B cell (primary cell): Measurements from ENCODE around the gene HERPUD1. TPM values are rescaled to one million over a fixed set of nuclear protein-coding genes. Genes with fewer than 3 reads are reported as not detected.

ENCODE experiments used
- ATAC-seq: fragments of 200-7000 bp; cut with Tn5 transposase; one replicate; pipeline ENCODE4 v1.10.0; 2021; ENCODE audit warnings: low read depth, mild to moderate bottlenecking, moderate number of reproducible peaks, moderate library complexity
- CTCF ChIA-PET: fragments of 350-600 bp; sonication (Branson Sonifier 250); formaldehyde crosslinking; loops from one replicate; lab custom pipeline; 2021; ENCODE audit warnings: antibody characterized with exemption, inconsistent platforms; lab: Charles Lee
- POLR2A ChIA-PET: fragments of 350-600 bp; sonication (Branson Sonifier 250); formaldehyde crosslinking; loops from one replicate; lab custom pipeline; 2021; ENCODE audit warnings: antibody characterized with exemption; lab: Charles Lee
- DNase-seq: peaks from one replicate; pipeline ENCODE4 v3.0.0; 2013
- H2AFZ ChIP-seq: 2 replicates; pipeline ENCODE4 v1.6.1; 2012; ENCODE audit warnings: mild to moderate bottlenecking, low read depth, low read length; ENCODE audit not compliant: insufficient read depth, poor library complexity, severe bottlenecking
- H3K27ac ChIP-seq, 2 donors: 1 replicate in 1 of 2; 2 replicates in 1 of 2; pipeline ENCODE4 v1.5.1; 2012 to 2013; ENCODE audit warnings: low read length in 2 of 2, mild to moderate bottlenecking in 2 of 2, moderate library complexity in 1 of 2
- H3K27me3 ChIP-seq, 4 experiments: fragments of 200-600 bp in 1 of 4; sonication (generic) in 1 of 4; replicated peaks in 1 of 4; 1 replicate in 2 of 4; 2 replicates in 2 of 4; pipeline versions ENCODE4 v1.6.1 to v1.7.0; 2013 to 2016; ENCODE audit warnings: low read length in 3 of 4, mild to moderate bottlenecking in 2 of 4, mixed read lengths in 1 of 4, moderate library complexity in 1 of 4; ENCODE audit not compliant: insufficient read depth in 4 of 4, control insufficient read depth in 3 of 4; ENCODE audit errors: control extremely low read depth in 1 of 4
- H3K36me3 ChIP-seq, 2 experiments: replicated peaks in 1 of 2; 1 replicate in 1 of 2; 2 replicates in 1 of 2; pipeline versions ENCODE4 v1.6.1 to v1.7.1; 2013; ENCODE audit warnings: low read length in 1 of 2; ENCODE audit not compliant: insufficient read depth in 2 of 2, control insufficient read depth in 1 of 2; ENCODE audit errors: control extremely low read depth in 1 of 2, extremely low read depth in 1 of 2
- H3K4me1 ChIP-seq, 2 donors: fragments of 200-600 bp in 1 of 2; sonication (generic) in 1 of 2; 1 replicate in 1 of 2; 2 replicates in 1 of 2; pipeline versions ENCODE4 v1.5.1 to v1.6.1; 2013 to 2017; ENCODE audit warnings: low read length in 2 of 2; ENCODE audit not compliant: control insufficient read depth in 2 of 2, insufficient read depth in 2 of 2
- H3K4me2 ChIP-seq: replicated peaks from 2 replicates; pipeline ENCODE3; 2012; ENCODE audit warnings: mild to moderate bottlenecking, low read depth, low read length; ENCODE audit not compliant: poor library complexity, severe bottlenecking
- H3K4me3 ChIP-seq, 5 experiments: fragments of 200-600 bp in 1 of 5; sonication (generic) in 1 of 5; 1 replicate in 3 of 5; 2 replicates in 2 of 5; pipeline versions ENCODE4 v1.5.1 to v1.7.0; 2011 to 2016; ENCODE audit warnings: low read length in 4 of 5, mild to moderate bottlenecking in 4 of 5, low read depth in 2 of 5, control low read depth in 1 of 5, moderate library complexity in 1 of 5; ENCODE audit not compliant: insufficient read depth in 1 of 5; ENCODE audit errors: control extremely low read depth in 1 of 5, extremely low read depth in 1 of 5
- H3K79me2 ChIP-seq: fragments of 200-600 bp; sonication (generic); one replicate; pipeline ENCODE4 v1.6.0; 2016; ENCODE audit warnings: low read length; ENCODE audit not compliant: control insufficient read depth, insufficient read depth
- H3K9ac ChIP-seq: fragments of 200-600 bp; sonication (generic); 2 replicates; pipeline ENCODE4 v1.6.1; 2017; ENCODE audit warnings: mild to moderate bottlenecking, low read length, moderate library complexity
- H3K9me3 ChIP-seq, 3 donors: one replicate each; pipeline versions ENCODE4 v1.6.1 to v1.7.1; 2013; ENCODE audit warnings: low read length in 2 of 3; ENCODE audit not compliant: control insufficient read depth in 2 of 3, insufficient read depth in 1 of 3; ENCODE audit errors: control extremely low read depth in 1 of 3
- H4K20me1 ChIP-seq: 2 replicates; pipeline ENCODE4 v1.6.0; 2012; ENCODE audit warnings: mild to moderate bottlenecking, low read length; ENCODE audit not compliant: insufficient read depth, control insufficient read depth, poor library complexity, severe bottlenecking
- H3K27ac Mint-ChIP-seq: one replicate; pipeline ENCODE4 v1.8.0; 2021; ENCODE audit warnings: mixed read lengths
- H3K27me3 Mint-ChIP-seq: one replicate; pipeline ENCODE4 v1.8.0; 2021; ENCODE audit warnings: mixed read lengths
- H3K4me1 Mint-ChIP-seq: one replicate; pipeline ENCODE4 v1.8.0; 2021; ENCODE audit warnings: mixed read lengths
- H3K4me3 Mint-ChIP-seq: one replicate; pipeline ENCODE4 v1.8.0; 2021; ENCODE audit warnings: mixed read lengths
- H3K9me3 Mint-ChIP-seq: one replicate; pipeline ENCODE4 v1.8.0; 2022; ENCODE audit warnings: mixed read lengths; ENCODE audit not compliant: insufficient read depth
- CTCF ChIP-seq: fragments of 200-600 bp; IDR thresholded peaks from one replicate; pipeline ENCODE4 v1.8.0; 2022; ENCODE audit warnings: antibody characterized with exemption, mild to moderate bottlenecking
- EZH2 ChIP-seq: IDR thresholded peaks from 2 replicates; pipeline ENCODE4 v1.6.1; 2012; ENCODE audit warnings: borderline replicate concordance, low read depth, mild to moderate bottlenecking, moderate library complexity, low read length; ENCODE audit not compliant: insufficient read depth, poor library complexity, severe bottlenecking
- WGBS: methylation state at CpG from one replicate; pipeline ENCODE4 v1.1.5; 2013; ENCODE audit warnings: missing lambda C conversion rate; ENCODE audit not compliant: insufficient coverage; 5-methylcytosine and 5-hydroxymethylcytosine counted together
- intact Hi-C: fragments of 100-400 bp; cut with micrococcal nuclease; formaldehyde crosslinking; loops from one replicate; pipeline ENCODE4 v1.10.0; 2022
- polyA plus RNA-seq: library from polyadenylated mRNA; depleted of rRNA; stranded (reverse); fragments of >200 nt; gene quantifications from 2 replicates; pipeline ENCODE4 v1.2.3, GENCODE V29; 2012
- total RNA-seq, 2 donors: library from RNA; stranded (reverse); fragments of 120-200 nt in 1 of 2; gene quantifications; 1 replicate in 1 of 2; 2 replicates in 1 of 2; pipeline versions ENCODE4 v1.2.3 to v1.2.4, GENCODE V29; 2013 to 2022

Gene HERPUD1
- total and polyA plus RNA-seq, 2 donors (not counting 1 experiment from before 2014, with no cell fraction given): 273 to 1,041 TPM

- H3K4me1 Mint-ChIP-seq: peaks cover 78% of the 10 kb centered on the region
- H3K4me2 ChIP-seq: peak overlapping the region; percentile 71
- no peaks in the 10 kb centered on the region for H3K9me3 Mint-ChIP-seq
- H3K4me1 ChIP-seq: peaks cover 65 to 80% of the 10 kb centered on the region in 2 donors
- no peaks in the 10 kb centered on the region for H4K20me1 ChIP-seq
- H3K9me3 ChIP-seq: no peaks in the 10 kb centered on the region
- TF ChIP-seq CTCF (no peak), EZH2 (no peak)
- H3K9ac ChIP-seq: no peak overlapping the region
- peak overlapping the region; percentile 86 to 97 for H3K27ac ChIP-seq
- H3K4me3 Mint-ChIP-seq: peak overlapping the region; percentile 73
- ATAC-seq (peak; percentile 2), DNase-seq (peak; percentile 50)
- peak overlapping the region; percentile 99 for H3K27ac Mint-ChIP-seq
- POLR2A ChIA-PET: interaction anchor here (0.5 to 6.9 kb wide), 7 partner anchors 11 to 131 kb away, joined by 3 to 76 read pairs (median 8); partner anchors contain the start of gene HERPUD1
- H3K79me2 ChIP-seq: no peaks in the 10 kb centered on the region
- intact Hi-C loops: loop anchor here (1.0 to 10.0 kb wide), 4 partner anchors 18 to 308 kb away; partner anchors contain the start of genes MT2A and SLC12A3
- H2AFZ ChIP-seq: no peak overlapping the region
- CTCF ChIA-PET: interaction anchor here (0.8 to 3.3 kb wide), 5 partner anchors 14 to 46 kb away, joined by 3 to 12 read pairs (median 6); partner anchors contain the start of gene HERPUD1
- WGBS: 67% methylated on average over 10 of the region's 18 CpGs
- no peaks in the 10 kb centered on the region for H3K36me3 ChIP-seq
- no peaks in the 10 kb centered on the region for H3K27me3 ChIP-seq
- H3K4me3 ChIP-seq: peak overlapping the region in 1 of 5 experiments; percentile 48
- H3K27me3 Mint-ChIP-seq: no peaks in the 10 kb centered on the region
These were observed 18.9 kb upstream of the HERPUD1 start for GRCh38 chr16:56912746-56913708.
